Measurements from ENCODE around the gene KCNK2. TPM values are rescaled to one million over a fixed set of nuclear protein-coding genes. Genes with fewer than 3 reads are reported as not detected.

The KCNK2 gene
- total RNA-seq, 4 donors from 2014 or later, result 0.32 to 0.41 TPM; not detected in 2

GRCh38 chr1:215083383-215083961 is 935 bp downstream of the KCNK2 start:
- no peak for DNase-seq
- Histone ChIP-seq H3K9me3 (no peaks in the 10 kb centered on the region), H3K27ac (no peak overlapping the region), H3K4me3 (peak overlapping the region in 2 of 4 donors; percentile 14 to 45), H3K27me3 (peaks cover 72% of the 10 kb centered on the region), H3K36me3 (no peaks in the 10 kb centered on the region), H3K4me1 (peaks cover 0 to 12% (median 5%) of the 10 kb centered on the region in 4 donors)
- no peak for TF ChIP-seq CTCF (IDR thresholded peaks at IDR 0.05)
- no peak for TF ChIP-seq EP300 (IDR thresholded peaks at IDR 0.05; ENCODE audit: low read depth)
- TF ChIP-seq POLR2AphosphoS5 (IDR thresholded peaks at IDR 0.05), result no peak
- TF ChIP-seq POLR2A (IDR thresholded peaks at IDR 0.05), result no peak
- WGBS, 2 donors (ENCODE audit: low coverage in 1 of 2), result 3 to 8% methylated on average over 9 to 25 of the region's 25 CpGs
- in situ Hi-C loops (cut with MboI; ENCODE audit: low pct_ligation_motif_present in 1 of 4, low pct_unique_long_range_greater_than_20kb in 1 of 4, low sequenced_read_pairs in 3 of 4) (no loop called here), intact Hi-C loops (cut with DNase I; ENCODE audit: low total_unique reads) (no loop called here)

- DNase-seq, result no peak
- Histone ChIP-seq H3K4me3 (no peak overlapping the region), H3K36me3 (no peaks in the 10 kb centered on the region), H3K27me3 (peaks cover 71% of the 10 kb centered on the region), H3K9me3 (no peaks in the 10 kb centered on the region), H3K4me1 (peaks cover 0 to 12% (median 5%) of the 10 kb centered on the region in 4 donors), H3K27ac (no peak overlapping the region)
- intact Hi-C loops (cut with DNase I; ENCODE audit: low total_unique reads) (no loop called here), in situ Hi-C loops (cut with MboI; ENCODE audit: low pct_ligation_motif_present in 1 of 4, low pct_unique_long_range_greater_than_20kb in 1 of 4, low sequenced_read_pairs in 3 of 4) (no loop called here)
- TF ChIP-seq EP300 (IDR thresholded peaks at IDR 0.05; ENCODE audit: low read depth), result no peak
- TF ChIP-seq POLR2AphosphoS5 (IDR thresholded peaks at IDR 0.05), result no peak
- no peak for TF ChIP-seq CTCF (IDR thresholded peaks at IDR 0.05)
- TF ChIP-seq POLR2A (IDR thresholded peaks at IDR 0.05), result no peak
Measured at GRCh38 chr1:215084621-215085020, 2.1 kb downstream of the KCNK2 start.

- peaks cover 43% of the 10 kb centered on the region for H3K27me3 ChIP-seq
- no peak overlapping the region for H3K4me3 ChIP-seq
- intact Hi-C loops (cut with DNase I; ENCODE audit: low total_unique reads), result no loop called here
- TF ChIP-seq POLR2A (IDR thresholded peaks at IDR 0.05), result no peak
- no peak for TF ChIP-seq POLR2AphosphoS5 (IDR thresholded peaks at IDR 0.05)
- TF ChIP-seq EP300 (IDR thresholded peaks at IDR 0.05; ENCODE audit: low read depth), result no peak
- no peak for TF ChIP-seq CTCF (IDR thresholded peaks at IDR 0.05)
- in situ Hi-C loops (cut with MboI; ENCODE audit: low pct_ligation_motif_present in 1 of 4, low pct_unique_long_range_greater_than_20kb in 1 of 4, low sequenced_read_pairs in 3 of 4), result no loop called here
- WGBS, 2 donors (ENCODE audit: low coverage in 1 of 2), result 76 to 78% methylated on average over 2 of the region's 2 CpGs
- H3K27ac ChIP-seq, result no peak overlapping the region
- DNase-seq, result no peak
- no peaks in the 10 kb centered on the region for H3K36me3 ChIP-seq
- H3K9me3 ChIP-seq, result no peaks in the 10 kb centered on the region
- peaks cover 0 to 9% (median 3%) of the 10 kb centered on the region in 4 donors for H3K4me1 ChIP-seq
Measured at GRCh38 chr1:215087603-215088002, 5.1 kb downstream of the KCNK2 start.

GRCh38 chr1:215094381-215094780 is 11.8 kb downstream of the KCNK2 start:
- H3K9me3 ChIP-seq, result no peaks in the 10 kb centered on the region
- H3K4me1 ChIP-seq, result no peaks in the 10 kb centered on the region
- no peaks in the 10 kb centered on the region for H3K27me3 ChIP-seq
- H3K36me3 ChIP-seq, result no peaks in the 10 kb centered on the region
- in situ Hi-C loops (cut with MboI; ENCODE audit: low pct_ligation_motif_present in 1 of 4, low pct_unique_long_range_greater_than_20kb in 1 of 4, low sequenced_read_pairs in 3 of 4), result no loop called here
- H3K4me3 ChIP-seq, result no peak overlapping the region
- TF ChIP-seq POLR2A (IDR thresholded peaks at IDR 0.05) (no peak), CTCF (IDR thresholded peaks at IDR 0.05) (no peak)
- no peak for DNase-seq
- H3K27ac ChIP-seq, result no peak overlapping the region
- WGBS, 2 donors (ENCODE audit: low coverage in 1 of 2), result 16 to 17% methylated on average over 1 of the region's 1 CpG
- intact Hi-C loops (cut with DNase I; ENCODE audit: low total_unique reads), result no loop called here
